Stimulated activated CD4-positive, alpha-beta T cell treated with anti-CD3 and anti-CD28 coated beads, Interleukin-1b, Interleukin-23, amount 100 ng/mL, for 24 hours (primary cell): ENCODE results near the gene DEFB115.
"Not testable (repeated sequence)": the region's sequence is repeated elsewhere in the genome, so short reads cannot be mapped to it uniquely, and the experiment has no call there.

Experiments
- DNase-seq, 4 experiments: peaks; one replicate each; pipeline ENCODE4 v3.0.0-alpha.2; 2020; ENCODE audit warnings: low read depth in 4 of 4, low spot score in 1 of 4

Gene DEFB115, protein sequence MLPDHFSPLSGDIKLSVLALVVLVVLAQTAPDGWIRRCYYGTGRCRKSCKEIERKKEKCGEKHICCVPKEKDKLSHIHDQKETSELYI

DNA sequence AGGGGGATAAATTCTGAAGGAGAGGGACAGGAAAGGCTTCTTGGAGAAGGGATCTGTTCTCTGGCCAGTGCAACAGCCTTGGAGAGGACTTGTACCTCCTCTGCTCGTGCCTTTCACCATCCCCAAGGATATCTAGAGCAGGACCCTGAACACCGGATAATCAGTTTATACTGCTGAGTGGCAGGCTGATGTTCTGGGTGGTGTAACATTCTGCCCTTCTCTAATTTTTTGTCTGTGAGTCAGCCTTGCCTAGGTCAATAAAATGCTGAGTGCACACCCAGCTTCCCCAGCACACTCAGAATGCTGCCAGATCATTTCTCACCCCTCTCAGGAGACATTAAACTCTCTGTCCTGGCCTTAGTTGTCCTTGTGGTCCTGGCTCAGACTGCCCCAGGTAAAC is at the start of gene DEFB115:
DEFB115 (plus strand) TSS at position 301 of the 400 bp plus-strand sequence; CDS start at position 301, 0 bp downstream.
- no peak for DNase-seq

- DNase-seq, result no peak
Observed at GRCh38 chr20:31236953-31237352, 20.5 kb upstream of the DEFB115 start.

DNA sequence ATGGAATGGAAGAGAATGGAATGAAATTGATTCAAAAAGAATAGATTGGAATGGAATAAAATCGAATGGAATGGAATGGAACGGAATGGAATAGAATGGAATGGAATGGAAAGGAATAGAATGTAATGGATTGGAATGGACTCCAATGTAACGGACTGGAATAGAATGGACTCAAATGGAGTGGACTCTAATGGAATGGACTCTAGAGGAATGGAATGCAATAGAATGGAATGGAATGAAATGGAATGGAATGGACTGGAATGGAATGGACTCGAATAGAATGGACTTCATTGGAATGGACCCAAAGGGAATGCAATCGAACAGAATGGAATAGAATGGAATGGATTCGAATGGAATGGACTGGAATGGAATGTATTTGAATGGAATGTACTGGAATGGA is 19.7 kb upstream of the DEFB115 start:
- DNase-seq, result no peak

- no peak for DNase-seq
Observed at GRCh38 chr20:31239139-31239538, 18.3 kb upstream of the DEFB115 start.

GRCh38 chr20:31256959-31257358 is 505 bp upstream of the DEFB115 start:
- DNase-seq, result no peak

DNA sequence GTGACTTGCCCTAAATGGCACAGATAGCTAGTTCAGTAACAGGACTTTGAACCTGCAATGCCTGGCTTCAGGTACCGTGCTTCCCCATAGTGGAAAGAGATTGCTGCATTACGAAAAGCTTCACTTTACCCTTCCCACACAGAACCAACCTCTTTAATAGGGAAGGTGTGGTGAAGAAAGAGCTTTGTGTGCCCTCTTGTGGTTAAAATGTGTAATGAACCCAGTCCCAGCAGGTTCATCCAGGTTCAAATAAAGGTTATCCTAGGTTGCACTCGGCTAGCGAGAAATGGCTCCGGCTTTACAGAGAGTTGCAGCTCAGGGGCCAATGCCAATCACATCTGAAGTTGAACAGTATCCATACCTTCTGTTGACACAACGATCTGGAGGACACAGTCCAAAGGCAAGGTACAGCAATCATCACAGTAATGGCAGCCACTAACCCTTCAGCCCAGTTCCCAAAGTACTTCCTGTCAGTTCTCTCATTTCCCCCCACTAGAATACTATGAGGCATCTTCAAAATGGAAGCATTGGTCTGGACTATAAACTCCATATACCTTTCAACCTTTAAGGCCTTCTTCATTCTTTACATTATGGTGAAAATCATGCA is 3.0 kb downstream of the DEFB115 start:
- no peak for DNase-seq

DNA sequence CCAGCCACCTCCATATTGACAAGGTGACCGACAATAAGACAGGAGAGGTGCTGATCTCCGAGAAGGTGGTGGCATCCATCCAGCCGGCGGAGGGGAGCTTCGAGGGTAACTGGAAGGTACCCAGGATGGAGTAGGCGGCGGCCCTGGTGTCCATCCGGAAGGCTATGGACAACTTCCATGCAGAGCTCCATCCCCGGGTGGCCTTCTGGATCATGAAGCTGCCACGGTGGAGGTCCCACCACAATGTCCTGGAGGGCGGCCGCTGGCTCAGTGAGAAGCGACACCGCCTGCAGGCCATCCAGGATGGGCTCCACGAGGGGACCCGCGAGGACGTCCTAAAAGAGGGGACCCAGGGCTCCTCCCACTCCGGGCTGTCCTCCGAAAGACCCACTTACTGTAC is 17.0 kb downstream of the DEFB115 start:
- no peak for DNase-seq

- DNase-seq, result no peak
Observed at GRCh38 chr20:31278178-31278577, 20.7 kb downstream of the DEFB115 start.

DNA sequence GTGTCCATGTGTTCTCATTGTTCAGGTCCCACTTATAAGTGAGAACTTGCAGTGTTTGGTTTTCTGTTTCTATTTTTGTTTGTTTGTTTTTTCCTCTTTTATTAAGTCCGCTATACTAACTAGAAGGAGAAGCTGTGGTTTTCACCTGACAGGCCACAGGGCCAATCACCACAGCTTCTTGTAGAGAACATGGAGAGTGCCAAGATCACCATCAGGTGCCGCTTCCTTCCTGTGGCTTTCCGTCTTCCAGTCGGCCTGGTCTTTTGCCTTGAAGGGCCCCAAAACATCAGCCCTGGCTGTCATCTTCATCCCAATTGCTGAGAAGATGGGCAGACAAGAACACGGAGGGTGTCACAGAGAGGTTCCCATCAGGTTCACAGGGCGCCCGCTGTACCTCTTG is 27.5 kb downstream of the DEFB115 start:
- DNase-seq, result not testable (repeated sequence)

DNA sequence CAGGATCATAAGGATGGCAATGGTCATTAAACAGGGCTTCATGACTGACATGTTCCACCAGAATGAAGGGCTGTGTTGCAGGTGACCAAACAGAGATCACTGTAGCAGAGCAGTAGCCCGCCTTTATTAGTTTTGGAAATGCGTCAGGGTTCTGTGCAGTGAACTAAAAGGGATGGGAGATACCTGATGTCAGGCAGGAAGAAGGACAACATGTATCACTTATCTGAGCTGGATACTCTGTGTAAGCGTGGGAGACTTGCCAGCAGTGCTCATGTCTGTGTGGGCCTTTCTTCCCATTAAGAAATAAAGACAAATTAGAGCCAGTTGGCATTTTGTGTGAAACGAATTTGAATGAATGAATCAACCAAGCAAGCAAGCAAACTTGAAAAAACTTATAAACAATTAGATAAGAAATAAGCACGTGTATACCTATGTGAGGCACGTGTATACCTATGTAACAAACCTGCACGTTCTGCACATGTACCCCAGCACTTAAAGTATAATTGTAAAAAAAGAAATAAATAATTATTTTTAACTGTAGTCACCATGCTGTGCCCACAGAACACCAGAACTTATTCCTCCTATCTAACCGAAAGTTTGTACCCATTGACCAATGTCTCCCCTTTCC is 51.2 kb downstream of the DEFB115 start, which contains the start of gene DEFB116:
DEFB116 (minus strand) TSS at position 51 of the 628 bp plus-strand sequence; CDS start at position 51, 0 bp downstream.
- DNase-seq, result no peak
